Measurements from ENCODE around the gene MYH9. TPM values are rescaled to one million over a fixed set of nuclear protein-coding genes. Genes with fewer than 3 reads are reported as not detected.

MYH9 gene
- polyA plus RNA-seq, 1 of the 3 experiments (the other 2 are of a cell fraction): 303 TPM

- TF ChIP-seq IRF3 (IDR thresholded peaks at IDR 0.05; ENCODE audit: low read depth, low read length) (no peak), FOSL2 (IDR thresholded peaks at IDR 0.05; ENCODE audit: borderline replicate concordance, low read depth) (no peak), NRF1 (IDR thresholded peaks at IDR 0.05; ENCODE audit: low read depth, low read length) (no peak), REST (IDR thresholded peaks at IDR 0.05; ENCODE audit: low read depth, low read length) (no peak), NFIC (IDR thresholded peaks at IDR 0.05; ENCODE audit: borderline replicate concordance) (no peak)
These were observed 21.3 kb upstream of the MYH9 start (continued) for GRCh38 chr22:36409056-36409455.

- POLR2A ChIA-PET: no interaction called here
- H3K27ac ChIP-seq (ENCODE audit: low read depth in 2 of 2, low read length in 1 of 2): no peak overlapping the region
- WGBS (ENCODE audit: low lambda C conversion rate): 92% methylated on average over 4 of the region's 6 CpGs
These were observed 19.0 kb upstream of the MYH9 start for GRCh38 chr22:36406721-36407120.

More at GRCh38 chr22:36406721-36407120, 19.0 kb upstream of the MYH9 start:
- no peaks in the 10 kb centered on the region for H3K79me2 ChIP-seq (ENCODE audit: insufficient read depth)
- DNase-seq: no peak
- no peak overlapping the region for H2AFZ ChIP-seq (ENCODE audit: low read depth)
- peaks cover 3% of the 10 kb centered on the region for H3F3A ChIP-seq (replicated peaks; ENCODE audit: insufficient read depth)
- H3K36me3 ChIP-seq (replicated peaks in 1 of 2; ENCODE audit: control insufficient read depth in 1 of 2, insufficient read depth in 2 of 2, low read length in 1 of 2): no peaks in the 10 kb centered on the region
- H3K9me3 ChIP-seq: no peaks in the 10 kb centered on the region
- CTCF ChIA-PET: interaction anchor here (1.2 kb wide), 1 partner anchor 13 kb away, joined by 3 read pairs; no protein-coding TSS in a partner anchor
- TF ChIP-seq USF1 (IDR thresholded peaks at IDR 0.05; ENCODE audit: borderline replicate concordance, low read depth) (no peak), MEF2A (IDR thresholded peaks at IDR 0.05; ENCODE audit: borderline replicate concordance, low read depth) (no peak), JUND (IDR thresholded peaks at IDR 0.05) (no peak), MAX (IDR thresholded peaks at IDR 0.05; ENCODE audit: low read depth) (no peak), ZBTB33 (IDR thresholded peaks at IDR 0.05; ENCODE audit: borderline replicate concordance, low read depth) (no peak), NFIC (IDR thresholded peaks at IDR 0.05; ENCODE audit: borderline replicate concordance) (no peak), EP300 (IDR thresholded peaks at IDR 0.05; ENCODE audit: borderline replicate concordance in 1 of 2, low read depth in 1 of 2, low read length in 1 of 2) (no peak), FOXM1 (IDR thresholded peaks at IDR 0.05; ENCODE audit: low read depth) (no peak), ELF1 (IDR thresholded peaks at IDR 0.05) (no peak), USF2 (IDR thresholded peaks at IDR 0.05; ENCODE audit: borderline replicate concordance, low read depth, low read length) (no peak), RAD21 (IDR thresholded peaks at IDR 0.05; ENCODE audit: low read length) (no peak), MXI1 (IDR thresholded peaks at IDR 0.05; ENCODE audit: low read depth, low read length) (no peak), CTCF (IDR thresholded peaks at IDR 0.05) (no peak)
- no peaks in the 10 kb centered on the region for H4K20me1 ChIP-seq (ENCODE audit: insufficient read depth)
- H3K4me1 ChIP-seq (ENCODE audit: control insufficient read depth in 1 of 2, insufficient read depth in 2 of 2, low read depth in 1 of 2, low read length in 1 of 2): no peaks in the 10 kb centered on the region
- H3K4me3 ChIP-seq (ENCODE audit: low read depth in 2 of 2, low read length in 1 of 2): no peak overlapping the region
- no peaks in the 10 kb centered on the region for H3K9me2 ChIP-seq
- H3K27me3 ChIP-seq (ENCODE audit: insufficient read depth): no peaks in the 10 kb centered on the region
- no peak overlapping the region for H3K4me2 ChIP-seq
- H3K9ac ChIP-seq: no peak overlapping the region

Data from SK-N-SH (cell line).